Subcutaneous adipose tissue (tissue), 4 donors: ENCODE results near the gene TIAL1. TPM values are rescaled to one million over a fixed set of nuclear protein-coding genes. Genes with fewer than 3 reads are reported as not detected.

Experiments used
- CTCF ChIP-seq: fragments of 450-650 bp; IDR thresholded peaks from one replicate; pipeline ENCODE4 v1.5.1; 2016; ENCODE audit warnings: low read depth, mild to moderate bottlenecking, control low read depth, antibody characterized with exemption, moderate library complexity
- total RNA-seq, 4 donors: library from RNA; depleted of rRNA; stranded (reverse); fragments of >200 nt; gene quantifications; one replicate each; pipeline ENCODE4 v1.1.0, GENCODE V29; 2016

The TIAL1 gene
- total RNA-seq, 4 donors from 2014 or later = 76.9 to 138 (median 91.2) TPM

GRCh38 chr10:119621078-119621384, 24.3 kb upstream of the TIAL1 start:
- TF ChIP-seq CTCF = no peak

- TF ChIP-seq CTCF = no peak
Measured at GRCh38 chr10:119620241-119621077, 23.7 kb upstream of the TIAL1 start.

- TF ChIP-seq CTCF = no peak
Measured at GRCh38 chr10:119619215-119619614, 22.5 kb upstream of the TIAL1 start.

- TF ChIP-seq CTCF = no peak
Measured at GRCh38 chr10:119616882-119617570, 20.3 kb upstream of the TIAL1 start.

- TF ChIP-seq CTCF = no peak
Measured at GRCh38 chr10:119614686-119615085, 17.9 kb upstream of the TIAL1 start.

- no peak for TF ChIP-seq CTCF
Measured at GRCh38 chr10:119613741-119614140, 17.0 kb upstream of the TIAL1 start.

GRCh38 chr10:119611433-119611832, 14.7 kb upstream of the TIAL1 start:
- TF ChIP-seq CTCF = no peak
